K562 (cell line): ENCODE measurements around the gene TOM1. TPM values are rescaled to one million over a fixed set of nuclear protein-coding genes. Genes with fewer than 3 reads are reported as not detected.

ENCODE experiments used
- ATAC-seq: fragments of 200-7000 bp; cut with Tn5 transposase; 3 replicates; pipeline ENCODE4 v1.9.1; 2020; ENCODE audit warnings: moderate library complexity
- BruUV-seq: library from RNA; stranded (reverse); fragments of 400-500 nt; replicated peaks from 2 replicates; lab custom pipeline; 2021; lab: Mats Ljungman, UMichigan
- CTCF ChIA-PET: fragments of 300-600 bp; formaldehyde crosslinking; extraction: SDS; loops from one replicate; lab custom pipeline; 2021; ENCODE audit warnings: low intra/inter-chr PET ratio; lab: Yijun Ruan, JAX
- POLR2A ChIA-PET: fragments of 300-600, 350-650 bp; sonication (Branson Sonifier 250); formaldehyde crosslinking; extraction: SDS; loops from one replicate; lab custom pipeline; 2021; ENCODE audit warnings: antibody characterized with exemption, inconsistent platforms; lab: Yijun Ruan, JAX
- DNase-seq, 4 experiments: peaks; one replicate each; pipeline versions ENCODE4 v3.0.0 to v3.0.0-alpha.2; 2011 to 2018; ENCODE audit warnings: low spot score in 3 of 4, mixed read lengths in 3 of 4; ENCODE audit errors: extremely low read depth in 1 of 4
- FAIRE-seq: peaks from 2 replicates; lab custom pipeline; 2011; peaks lifted over from hg19 to GRCh38; lab: Jason Lieb, UNC
- H2AFZ ChIP-seq: 2 replicates; pipeline ENCODE4 v1.6.0; 2011; ENCODE audit warnings: low read depth, low read length, control low read depth, inconsistent platforms
- H3K27ac ChIP-seq: fragments of 200-600 bp; 3 replicates; pipeline ENCODE4 v1.8.0; 2011; ENCODE audit warnings: low read depth, mild to moderate bottlenecking, control low read depth, inconsistent platforms, low read length, moderate library complexity, mixed read lengths; ENCODE audit errors: extremely low read depth
- H3K27me3 ChIP-seq, 2 experiments: fragments of 300-600 bp in 1 of 2; 2 replicates in 1 of 2; 3 replicates in 1 of 2; pipeline versions ENCODE4 v1.6.0 to v1.8.0; 2011; ENCODE audit warnings: inconsistent platforms in 2 of 2, low read length in 2 of 2, mild to moderate bottlenecking in 1 of 2, mixed read lengths in 1 of 2, moderate library complexity in 1 of 2; ENCODE audit not compliant: control insufficient read depth in 2 of 2, insufficient read depth in 2 of 2
- H3K36me3 ChIP-seq: fragments of 300-600 bp; 3 replicates; pipeline ENCODE4 v1.8.0; 2011; ENCODE audit warnings: mild to moderate bottlenecking, low read length, inconsistent platforms; ENCODE audit not compliant: control insufficient read depth, insufficient read depth
- H3K4me1 ChIP-seq, 2 experiments: fragments of 200-600 bp in 1 of 2; replicated peaks in 1 of 2; 2 replicates in 1 of 2; 3 replicates in 1 of 2; pipeline versions ENCODE4 v1.5.1 to v1.8.0; 2011; ENCODE audit warnings: inconsistent platforms in 2 of 2, low read length in 2 of 2, mild to moderate bottlenecking in 1 of 2, mixed read lengths in 1 of 2, moderate library complexity in 1 of 2; ENCODE audit not compliant: control insufficient read depth in 2 of 2, insufficient read depth in 2 of 2
- H3K4me2 ChIP-seq: 2 replicates; pipeline ENCODE4 v1.6.1; 2011; ENCODE audit warnings: low read length, control low read depth, inconsistent platforms, mixed read lengths; ENCODE audit not compliant: insufficient read depth
- H3K4me3 ChIP-seq: fragments of 200-600 bp; sonication (generic), shearing (Covaris generic); 2 replicates; pipeline ENCODE4 v1.5.1; 2016; ENCODE audit warnings: control low read depth, inconsistent platforms
- H3K79me2 ChIP-seq: fragments of 200-600 bp; 3 replicates; pipeline ENCODE4 v1.8.0; 2011; ENCODE audit warnings: low read length, inconsistent platforms; ENCODE audit not compliant: control insufficient read depth, insufficient read depth
- H3K9ac ChIP-seq, 2 experiments: 2 replicates each; pipeline versions ENCODE4 v1.6.0 to v1.6.1; 2011; ENCODE audit warnings: low read depth in 2 of 2, low read length in 2 of 2, control low read depth in 1 of 2, inconsistent platforms in 1 of 2, mild to moderate bottlenecking in 1 of 2, mixed read lengths in 1 of 2; ENCODE audit not compliant: insufficient read depth in 1 of 2
- H3K9me1 ChIP-seq: one replicate; pipeline ENCODE4 v1.6.0; 2011; ENCODE audit warnings: inconsistent platforms, mild to moderate bottlenecking, low read length, moderate library complexity; ENCODE audit not compliant: control insufficient read depth, insufficient read depth
- H3K9me3 ChIP-seq: replicated peaks from 2 replicates; pipeline ENCODE4 v1.5.1; 2011; ENCODE audit warnings: low read depth, low read length, inconsistent platforms; ENCODE audit not compliant: control insufficient read depth, insufficient read depth
- H4K20me1 ChIP-seq: replicated peaks from 2 replicates; pipeline ENCODE4 v1.6.1; 2011; ENCODE audit warnings: low read length, inconsistent platforms, mixed read lengths; ENCODE audit not compliant: control insufficient read depth, insufficient read depth
- CBX1 ChIP-seq: sonication (generic); IDR thresholded peaks from 2 replicates; pipeline ENCODE4 v1.6.1; 2016; ENCODE audit warnings: antibody characterized with exemption, low read depth, mild to moderate bottlenecking
- CHD1 ChIP-seq: fragments of 200-600 bp; sonication (generic); IDR thresholded peaks from one replicate; pipeline ENCODE4 v1.6.1; 2012; ENCODE audit warnings: mild to moderate bottlenecking, moderate library complexity, low read length, inconsistent platforms
- FOXP1 ChIP-seq: sonication (generic); formaldehyde crosslinking; IDR thresholded peaks from 2 replicates; pipeline ENCODE4 v1.8.0; 2022; ENCODE audit warnings: mild to moderate bottlenecking, missing genetic modification reagents
- WGBS: fragments of 100-300 bp; shearing (Covaris generic); methylation state at CpG from one replicate; pipeline ENCODE4 v1.1.6; 2016; ENCODE audit warnings: low coverage, mixed read lengths; ENCODE audit not compliant: insufficient coverage; ENCODE audit errors: missing lambda C conversion rate; 5-methylcytosine and 5-hydroxymethylcytosine counted together
- in situ Hi-C: fragments of 300-500 bp; cut with MboI; formaldehyde crosslinking; loops from 4 replicates; pipeline ENCODE4 v1.15.0; 2018; ENCODE audit warnings: inconsistent platforms, mixed read lengths
- intact Hi-C: fragments of 100-400 bp; cut with micrococcal nuclease; formaldehyde crosslinking; loops from 2 replicates; pipeline ENCODE4 v1.14.2; 2022
- polyA plus RNA-seq, 8 experiments: library from polyadenylated mRNA; depleted of rRNA in 4 of 8; stranded (reverse) in 5 of 8; unstranded in 3 of 8; fragments of >200 nt; fragmentation: Nextera tagmentation in 2 of 8; fragmentation: Illumina TruSeq in 1 of 8; extraction: Ambion mirVana in 2 of 8; extraction: Trizol in 1 of 8; gene quantifications; 2 replicates each; pipeline versions ENCODE4 v1.2.1 to v1.2.3, GENCODE V29; 2011 to 2014; ENCODE audit warnings: inconsistent platforms in 1 of 8, missing spikeins in 1 of 8
- total RNA-seq, 7 experiments: library from RNA; depleted of rRNA in 6 of 7; stranded (reverse); fragments of >200 nt in 6 of 7; fragmentation: Illumina TruSeq in 2 of 7; extraction: Trizol in 2 of 7; gene quantifications; 2 replicates each; pipeline versions ENCODE4 v1.2.1 to v1.2.3, GENCODE V29; 2011 to 2021; ENCODE audit warnings: low replicate concordance in 1 of 7
- TF ChIP-seq, protein P1 (sequence below): fragments of 450-650 bp; formaldehyde crosslinking; IDR thresholded peaks from 2 replicates; pipeline ENCODE4 v1.4.0; 2022; ENCODE audit warnings: missing genetic modification characterization
- TF ChIP-seq, protein P2 (sequence below): sonication (generic); formaldehyde crosslinking; IDR thresholded peaks from 2 replicates; pipeline ENCODE4 v1.8.0; 2022; ENCODE audit warnings: mild to moderate bottlenecking, missing genetic modification reagents

TOM1 gene
- total and polyA plus RNA-seq, 9 of the 15 experiments (the other 6 are each of a cell fraction or from before 2014, with no cell fraction given): 0.64 to 20.6 (median 12.0) TPM

DNA sequence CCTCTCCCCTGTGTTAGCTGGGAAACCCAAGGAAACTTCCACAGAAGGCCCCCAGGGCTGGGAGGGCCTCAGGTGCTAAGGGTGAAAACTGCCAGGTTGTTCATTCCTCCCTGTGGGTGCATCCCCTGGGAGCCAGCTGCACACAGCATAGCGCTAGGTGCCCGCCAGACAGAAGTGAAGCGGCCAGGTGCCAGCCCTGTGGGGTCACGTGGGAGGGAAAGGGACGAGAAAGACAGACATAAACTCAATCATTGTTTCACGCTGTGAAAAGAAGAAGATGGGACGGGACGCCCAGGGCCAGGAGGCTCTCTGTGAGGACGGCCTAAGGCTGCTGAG lies 49.6 kb downstream of the TOM1 start:
- ATAC-seq (no peak), DNase-seq (no peak), FAIRE-seq (no peak)
- 77% methylated on average over 4 of the region's 9 CpGs for WGBS
- H3K9me3 ChIP-seq: no peaks in the 10 kb centered on the region
- H3K9ac ChIP-seq: no peak overlapping the region
- no peaks in the 10 kb centered on the region for H3K79me2 ChIP-seq
- no peaks in the 10 kb centered on the region for H3K36me3 ChIP-seq
- intact Hi-C loops: no loop called here
- no TSS peak for BruUV-seq
- ChIA-PET CTCF (no interaction called here), POLR2A (interaction anchor here (0.7 to 1.0 kb wide), 2 partner anchors 10 to 67 kb away, joined by 3 read pairs; no protein-coding TSS in a partner anchor)
- no peak overlapping the region for H3K27ac ChIP-seq
- TF ChIP-seq, protein P1, sequence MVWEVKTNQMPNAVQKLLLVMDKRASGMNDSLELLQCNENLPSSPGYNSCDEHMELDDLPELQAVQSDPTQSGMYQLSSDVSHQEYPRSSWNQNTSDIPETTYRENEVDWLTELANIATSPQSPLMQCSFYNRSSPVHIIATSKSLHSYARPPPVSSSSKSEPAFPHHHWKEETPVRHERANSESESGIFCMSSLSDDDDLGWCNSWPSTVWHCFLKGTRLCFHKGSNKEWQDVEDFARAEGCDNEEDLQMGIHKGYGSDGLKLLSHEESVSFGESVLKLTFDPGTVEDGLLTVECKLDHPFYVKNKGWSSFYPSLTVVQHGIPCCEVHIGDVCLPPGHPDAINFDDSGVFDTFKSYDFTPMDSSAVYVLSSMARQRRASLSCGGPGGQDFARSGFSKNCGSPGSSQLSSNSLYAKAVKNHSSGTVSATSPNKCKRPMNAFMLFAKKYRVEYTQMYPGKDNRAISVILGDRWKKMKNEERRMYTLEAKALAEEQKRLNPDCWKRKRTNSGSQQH (CRISPR knock-in tag): no peak
- no peak for TF ChIP-seq CHD1
- no peak for TF ChIP-seq CBX1
- TF ChIP-seq, protein P2, sequence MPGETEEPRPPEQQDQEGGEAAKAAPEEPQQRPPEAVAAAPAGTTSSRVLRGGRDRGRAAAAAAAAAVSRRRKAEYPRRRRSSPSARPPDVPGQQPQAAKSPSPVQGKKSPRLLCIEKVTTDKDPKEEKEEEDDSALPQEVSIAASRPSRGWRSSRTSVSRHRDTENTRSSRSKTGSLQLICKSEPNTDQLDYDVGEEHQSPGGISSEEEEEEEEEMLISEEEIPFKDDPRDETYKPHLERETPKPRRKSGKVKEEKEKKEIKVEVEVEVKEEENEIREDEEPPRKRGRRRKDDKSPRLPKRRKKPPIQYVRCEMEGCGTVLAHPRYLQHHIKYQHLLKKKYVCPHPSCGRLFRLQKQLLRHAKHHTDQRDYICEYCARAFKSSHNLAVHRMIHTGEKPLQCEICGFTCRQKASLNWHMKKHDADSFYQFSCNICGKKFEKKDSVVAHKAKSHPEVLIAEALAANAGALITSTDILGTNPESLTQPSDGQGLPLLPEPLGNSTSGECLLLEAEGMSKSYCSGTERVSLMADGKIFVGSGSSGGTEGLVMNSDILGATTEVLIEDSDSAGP (CRISPR knock-in tag): no peak
- TF ChIP-seq FOXP1: no peak
- H3K9me1 ChIP-seq: no peaks in the 10 kb centered on the region
- H3K4me2 ChIP-seq: no peak overlapping the region
- H3K4me3 ChIP-seq: no peak overlapping the region
- in situ Hi-C loops: no loop called here
- H2AFZ ChIP-seq: no peak overlapping the region
- H3K4me1 ChIP-seq: peaks cover 5 to 19% of the 10 kb centered on the region in 2 experiments; a peak in 4 of 5 replicates
- no peaks in the 10 kb centered on the region for H3K27me3 ChIP-seq
- no peaks in the 10 kb centered on the region for H4K20me1 ChIP-seq
